Spleen (tissue), 11 donors: ENCODE results near the gene SERPINA7. TPM values are rescaled to one million over a fixed set of nuclear protein-coding genes. Genes with fewer than 3 reads are reported as not detected.
"Not testable (repeated sequence)": the region's sequence is repeated elsewhere in the genome, so short reads cannot be mapped to it uniquely, and the experiment has no call there.

Experiments used
- DNase-seq: peaks from one replicate; pipeline ENCODE4 v3.0.0-alpha.2; 2020
- H3K27ac ChIP-seq, 8 donors: fragments of 200-600 bp; sonication (generic) in 7 of 8; 1 replicate in 4 of 8; 2 replicates in 4 of 8; pipeline versions ENCODE4 v1.5.0 to v1.8.0; 2016 to 2021; ENCODE audit warnings: inconsistent platforms in 4 of 8, mild to moderate bottlenecking in 4 of 8, moderate library complexity in 1 of 8
- H3K27me3 ChIP-seq, 7 donors: fragments of 200-600 bp; sonication (generic) in 6 of 7; replicated peaks in 1 of 7; 1 replicate in 4 of 7; 2 replicates in 3 of 7; pipeline versions ENCODE4 v1.5.0 to v1.8.0; 2016 to 2021; ENCODE audit warnings: inconsistent platforms in 3 of 7, mild to moderate bottlenecking in 1 of 7
- H3K36me3 ChIP-seq, 6 donors: fragments of 200-600 bp; sonication (generic) in 5 of 6; 1 replicate in 4 of 6; 2 replicates in 2 of 6; pipeline versions ENCODE4 v1.5.0 to v1.8.0; 2016 to 2021; ENCODE audit warnings: inconsistent platforms in 2 of 6
- H3K4me1 ChIP-seq, 6 donors: fragments of 200-600 bp; sonication (generic) in 5 of 6; 1 replicate in 3 of 6; 2 replicates in 3 of 6; pipeline versions ENCODE4 v1.5.0 to v1.8.0; 2016 to 2021; ENCODE audit warnings: inconsistent platforms in 3 of 6
- H3K4me3 ChIP-seq, 8 donors: fragments of 200-600 bp; sonication (generic) in 7 of 8; 1 replicate in 4 of 8; 2 replicates in 4 of 8; pipeline versions ENCODE4 v1.5.0 to v1.8.0; 2016 to 2021; ENCODE audit warnings: inconsistent platforms in 4 of 8, mild to moderate bottlenecking in 4 of 8, moderate library complexity in 2 of 8
- H3K9me3 ChIP-seq, 8 donors: fragments of 200-600 bp; sonication (generic) in 7 of 8; 1 replicate in 4 of 8; 2 replicates in 4 of 8; pipeline versions ENCODE4 v1.5.0 to v1.8.0; 2016 to 2021; ENCODE audit warnings: inconsistent platforms in 4 of 8
- CTCF ChIP-seq, 11 experiments: fragments of 200-600 bp in 7 of 11; fragments of 450-650 bp in 4 of 11; sonication (generic) in 4 of 11; IDR thresholded peaks in 8 of 11; conservative IDR thresholded peaks in 3 of 11; 1 replicate in 7 of 11; 2 replicates in 4 of 11; pipeline versions ENCODE4 v1.4.0 to v1.8.0; 2016 to 2021; ENCODE audit warnings: antibody characterized with exemption in 11 of 11, inconsistent platforms in 4 of 11, mild to moderate bottlenecking in 1 of 11
- POLR2A ChIP-seq, 3 donors: fragments of 450-650 bp; IDR thresholded peaks; one replicate each; pipeline ENCODE4 v1.5.1; 2017; ENCODE audit warnings: antibody characterized with exemption in 3 of 3, mild to moderate bottlenecking in 1 of 3
- POLR2AphosphoS5 ChIP-seq, 3 donors: sonication (generic); formaldehyde crosslinking; IDR thresholded peaks; one replicate each; pipeline ENCODE4 v1.5.1; 2017; ENCODE audit warnings: antibody characterized with exemption in 3 of 3
- WGBS, 5 donors: extraction: QIAGEN DNeasy Blood & Tissue Kit in 3 of 5; methylation state at CpG; one replicate each; pipeline versions ENCODE4 v1.1.5 to v1.1.7; 2013 to 2018; 5-methylcytosine and 5-hydroxymethylcytosine counted together
- intact Hi-C: fragments of 100-400 bp; cut with DNase I; formaldehyde crosslinking; loops from one replicate; pipeline ENCODE4 v1.15.0; 2023; ENCODE audit warnings: low total_unique reads
- polyA plus RNA-seq, 3 donors: library from polyadenylated mRNA; stranded (reverse); fragments of 200-250 nt; gene quantifications; one replicate each; pipeline ENCODE4 v1.2.1, GENCODE V29; 2013
- total RNA-seq, 7 donors: library from RNA; depleted of rRNA in 3 of 7; stranded (reverse); fragments of >200 nt in 3 of 7; fragmentation: NEBNext Ultra II Directional in 4 of 7; extraction: Animal tissue kit (Norgen Biotek cat#: 25700) in 4 of 7; gene quantifications; one replicate each; pipeline versions ENCODE4 v1.1.0 to v1.2.1, GENCODE V29; 2016 to 2021
- donor health status: healthy with polysubstance abuse.
- donor health status: DM: no; HTN: no; CAD: no; lungs with moderate emphysema.
- donor health status: DM: no; HTN: no; CAD: no.
- donor health status: Bipolar disorder and iron deficiency.
- donor health status: healthy.
- donor health status: DM: no; HTN: no; CAD: no.
- donor health status: DM: yes; HTN: yes; CAD: no.

The SERPINA7 gene
- total and polyA plus RNA-seq, 10 donors: not detected

GRCh38 chrX:105999294-105999693 lies 39.2 kb downstream of the SERPINA7 start:
- H3K27me3 ChIP-seq: no peaks in the 10 kb centered on the region
- H3K9me3 ChIP-seq: no peaks in the 10 kb centered on the region
- DNase-seq: no peak
- H3K27ac ChIP-seq: no peak overlapping the region
- intact Hi-C loops: no loop called here
- no peaks in the 10 kb centered on the region for H3K36me3 ChIP-seq
- H3K4me1 ChIP-seq: no peaks in the 10 kb centered on the region
- WGBS, 5 donors: 29 to 49% (median 40%) methylated on average over 1 of the region's 1 CpG
- no peak overlapping the region for H3K4me3 ChIP-seq
- no peak for TF ChIP-seq POLR2AphosphoS5 (IDR thresholded peaks at IDR 0.05)
- TF ChIP-seq POLR2A (IDR thresholded peaks at IDR 0.05): no peak
- TF ChIP-seq CTCF (IDR thresholded peaks at IDR 0.05 in 8 of 11, conservative IDR thresholded peaks at IDR 0.05 in 3 of 11): no peak

- intact Hi-C loops, H3K4me3 ChIP-seq, H3K36me3 ChIP-seq, H3K27ac ChIP-seq, H3K27me3 ChIP-seq, H3K4me1 ChIP-seq, DNase-seq, H3K9me3 ChIP-seq: not testable (repeated sequence)
- 59 to 81% (median 72%) methylated on average over 5 of the region's 5 CpGs for WGBS, 5 donors
Observed at GRCh38 chrX:105988487-105988886, 50.0 kb downstream of the SERPINA7 start.

Other genes starting within 250 kb of the SERPINA7 start
- under 1 TPM in 1 of 7 donors, not detected in 6; 0.13 TPM for gene NRK, start 216.2 kb downstream of the SERPINA7 start, total RNA-seq
- gene NRK, start 216.2 kb downstream of the SERPINA7 start, polyA plus RNA-seq: under 1 TPM in 1 of 3 donors, not detected in 2; 0.02 TPM
- not detected for gene PWWP3B, start 129.6 kb upstream of the SERPINA7 start, total RNA-seq
- under 1 TPM in 1 of 3 donors, not detected in 2; 0.03 TPM for gene PWWP3B, start 129.6 kb upstream of the SERPINA7 start, polyA plus RNA-seq